Cardiac ventricle fibroblast (primary cell): Measurements from ENCODE around the gene SLC25A19. TPM values are rescaled to one million over a fixed set of nuclear protein-coding genes. Genes with fewer than 3 reads are reported as not detected.

Source experiments
- total RNA-seq: library from RNA; depleted of rRNA; stranded (reverse); fragments of >200 nt; gene quantifications from 2 replicates; pipeline ENCODE4 v1.2.3, GENCODE V29; 2015

The SLC25A19 gene
- 2.7 and 4.5 TPM in 2 replicates for total RNA-seq

DNA sequence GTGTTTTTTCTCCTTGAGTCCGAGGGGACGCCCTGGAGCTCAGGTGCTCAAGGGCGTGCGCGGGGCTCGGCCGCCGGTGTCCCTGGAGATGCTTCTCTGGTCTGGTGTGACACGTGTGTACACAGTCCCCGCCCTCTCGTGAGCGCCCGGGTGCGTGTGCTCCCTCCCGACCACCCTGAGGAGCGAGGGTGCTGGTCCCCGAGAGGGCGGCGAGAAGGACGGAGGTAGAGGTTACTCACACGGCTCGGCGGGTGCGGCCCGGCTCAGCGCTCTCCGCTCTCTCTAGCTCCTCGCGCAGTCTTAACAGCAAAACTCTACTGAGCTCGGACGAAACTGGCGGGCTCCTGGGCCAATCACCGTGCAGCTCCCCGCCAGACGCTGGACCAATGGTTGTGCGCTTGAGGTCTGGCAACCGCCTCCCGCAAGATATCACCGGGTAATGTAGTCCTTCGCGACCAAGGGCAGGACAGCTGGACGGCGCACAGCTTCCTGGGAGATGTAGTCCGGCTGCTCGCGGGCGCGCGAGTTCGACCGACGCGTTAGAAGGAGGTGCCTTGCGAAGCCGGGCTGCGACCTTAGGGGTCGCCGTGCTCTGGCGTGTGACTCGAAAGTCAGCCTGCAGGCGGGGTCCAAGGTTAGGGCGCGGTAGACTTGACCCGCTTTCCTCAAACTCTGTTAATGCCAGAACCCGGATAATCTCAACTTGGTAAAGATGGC lies at the start of gene SLC25A19:
SLC25A19 (minus strand) TSS at position 319 of the 717 bp plus-strand sequence. CDS start 2,669 bp downstream, outside the sequence.

DNA sequence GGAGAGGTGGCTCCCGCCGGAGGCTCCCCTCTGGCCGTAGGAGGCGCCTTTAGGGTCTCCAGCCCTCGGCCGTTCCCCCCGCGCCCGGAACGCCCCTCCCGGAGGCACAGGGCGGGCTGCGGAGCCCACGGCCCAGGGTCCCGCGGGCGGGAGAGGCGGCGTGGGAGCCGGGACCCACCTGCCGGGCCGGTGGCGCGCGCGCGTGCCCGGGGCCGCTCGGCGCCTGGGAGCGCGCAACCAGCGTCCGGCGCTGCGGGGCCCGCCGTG lies 18.3 kb downstream of the SLC25A19 start, which contains the start of gene MIF4GD:
MIF4GD (minus strand) TSS at position 266 of the 267 bp plus-strand sequence. CDS start 1,036 bp downstream, outside the sequence.

DNA sequence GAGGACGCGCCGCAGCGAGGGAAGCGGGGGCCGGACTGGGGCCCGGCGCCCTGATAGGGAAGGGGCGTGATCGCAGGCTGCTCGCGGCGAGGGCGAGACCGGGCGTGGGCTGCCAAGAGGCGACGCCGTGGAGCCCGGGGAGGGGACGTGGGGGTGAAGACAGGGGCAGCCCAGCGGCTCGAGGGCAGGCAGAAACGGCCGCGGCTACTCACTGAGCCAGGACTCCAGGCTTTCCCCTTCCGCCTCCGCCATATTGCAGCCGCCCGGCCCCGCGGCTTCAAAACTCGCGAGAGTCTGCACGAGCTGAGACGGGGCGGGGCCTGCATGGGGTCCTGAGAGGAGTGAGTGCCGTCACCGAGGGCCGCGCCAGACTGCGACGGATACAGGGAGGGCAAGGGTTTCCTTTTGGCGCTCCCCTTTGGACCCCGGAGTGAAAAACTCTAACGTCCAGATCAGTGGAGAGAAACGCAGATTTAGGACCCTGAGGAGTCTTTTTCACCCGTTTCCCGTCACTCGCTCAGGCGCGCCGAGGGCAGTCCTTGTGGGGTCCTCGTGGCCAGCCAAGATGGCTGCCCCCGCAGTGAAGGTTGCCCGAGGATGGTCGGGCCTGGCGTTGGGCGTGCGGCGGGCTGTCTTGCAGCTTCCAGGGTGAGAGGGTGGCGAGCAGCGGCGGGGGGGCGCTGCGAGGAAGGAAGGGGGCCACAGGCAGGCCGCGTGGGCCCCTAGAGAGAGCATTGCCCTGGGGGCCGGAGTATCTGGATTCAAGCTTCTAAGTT lies 27.7 kb downstream of the SLC25A19 start, which contains the start of the genes GGA3 and MRPS7:
GGA3 (minus strand) TSS at position 271 of the 776 bp plus-strand sequence; CDS start at position 252, 19 bp downstream.
MRPS7 (plus strand) TSS at position 544 of the 776 bp plus-strand sequence; CDS start at position 566, 22 bp downstream.

Other genes with a start within 250 kb of the SLC25A19 start
- gene ATP5PD, start 242.5 kb downstream of the SLC25A19 start, total RNA-seq = 236 and 284 TPM in 2 replicates
- gene KCTD2, start 242.2 kb downstream of the SLC25A19 start, total RNA-seq = 18.2 and 20.5 TPM in 2 replicates
- 2.8 and 4.2 TPM in 2 replicates for gene SLC16A5, start 201.5 kb downstream of the SLC25A19 start, total RNA-seq
- 3.8 and 3.9 TPM in 2 replicates for gene ARMC7, start 179.5 kb downstream of the SLC25A19 start, total RNA-seq
- gene NT5C, start 157.7 kb downstream of the SLC25A19 start, total RNA-seq = 43.7 and 60.3 TPM in 2 replicates
- 44.3 and 57.8 TPM in 2 replicates for gene JPT1, start 134.9 kb downstream of the SLC25A19 start, total RNA-seq
- 66.5 and 71.5 TPM in 2 replicates for gene SUMO2, start 106.5 kb downstream of the SLC25A19 start, total RNA-seq
- gene NUP85, start 83.8 kb downstream of the SLC25A19 start, total RNA-seq = 14.9 and 15.1 TPM in 2 replicates
- 11.9 and 23.0 TPM in 2 replicates for gene GGA3, start 27.8 kb downstream of the SLC25A19 start, total RNA-seq
- 31.1 and 37.8 TPM in 2 replicates for gene MRPS7, start 27.6 kb downstream of the SLC25A19 start, total RNA-seq
- gene MIF4GD, start 18.2 kb downstream of the SLC25A19 start, total RNA-seq = 5.5 and 6.0 TPM in 2 replicates
- 51.5 and 100 TPM in 2 replicates for gene GRB2, start 116.2 kb upstream of the SLC25A19 start, total RNA-seq
- 32.3 and 51.9 TPM in 2 replicates for gene TMEM94, start 167.2 kb upstream of the SLC25A19 start, total RNA-seq
- 6.9 and 7.1 TPM in 2 replicates for gene CASKIN2, start 226.1 kb upstream of the SLC25A19 start, total RNA-seq
- gene TSEN54, start 227.1 kb upstream of the SLC25A19 start, total RNA-seq = 17.3 and 19.4 TPM in 2 replicates
- gene LLGL2, start 236.3 kb upstream of the SLC25A19 start, total RNA-seq = not detected in 2 replicates